ENCODE measurements around the gene SPDYE3. TPM values are rescaled to one million over a fixed set of nuclear protein-coding genes. Genes with fewer than 3 reads are reported as not detected.
"Not testable (repeated sequence)": the region's sequence is repeated elsewhere in the genome, so short reads cannot be mapped to it uniquely, and the experiment has no call there.

Gene SPDYE3
- total RNA-seq, 6 experiments from 2014 or later = not detected

- no peak for DNase-seq
- Mint-ChIP-seq H3K27ac (no peak overlapping the region), H3K4me3 (no peak overlapping the region), H3K9me3 (no peaks in the 10 kb centered on the region), H3K4me1 (ENCODE audit: low read depth) (peaks cover 4% of the 10 kb centered on the region), H3K36me3 (ENCODE audit: low read depth) (peaks cover 18% of the 10 kb centered on the region), H3K27me3 (ENCODE audit: insufficient read depth) (peaks cover 2% of the 10 kb centered on the region; the same call in 1 of the 2 replicates)
- TF ChIP-seq CTCF (IDR thresholded peaks at IDR 0.05) = no peak
Measured at GRCh38 chr7:100349757-100350156, 42.3 kb downstream of the SPDYE3 start.

DNA sequence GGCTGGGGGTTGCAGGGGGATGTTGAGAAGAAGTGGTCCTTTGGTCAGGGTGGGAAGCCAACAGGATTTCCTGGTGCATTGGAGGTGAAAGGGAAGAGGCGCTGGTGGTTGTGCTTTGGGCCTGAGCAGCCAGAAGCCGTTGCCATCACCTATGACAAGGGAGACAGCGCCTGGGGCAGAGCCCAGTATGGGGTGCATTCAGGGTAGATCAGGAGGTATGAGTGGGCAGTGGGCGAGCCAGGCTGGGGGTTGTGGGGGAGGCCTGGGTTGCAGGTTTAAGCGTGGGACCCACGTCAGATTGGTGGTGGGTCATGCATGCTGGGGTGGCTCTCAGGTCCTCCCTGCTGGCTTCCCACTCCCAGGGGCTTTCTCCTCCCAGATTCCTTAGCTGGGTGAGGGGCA is 44.2 kb downstream of the SPDYE3 start:
- H3K4me1 Mint-ChIP-seq (ENCODE audit: low read depth) = no peaks in the 10 kb centered on the region
- H3K9me3 Mint-ChIP-seq = no peaks in the 10 kb centered on the region
- peaks cover 12% of the 10 kb centered on the region; the same call in 1 of the 2 replicates for H3K36me3 Mint-ChIP-seq (ENCODE audit: low read depth)
- no peak overlapping the region for H3K4me3 Mint-ChIP-seq
- TF ChIP-seq CTCF (IDR thresholded peaks at IDR 0.05) = no peak
- H3K27ac Mint-ChIP-seq = no peak overlapping the region
- peaks cover 2% of the 10 kb centered on the region; the same call in 1 of the 2 replicates for H3K27me3 Mint-ChIP-seq (ENCODE audit: insufficient read depth)
- no peak for DNase-seq

DNA sequence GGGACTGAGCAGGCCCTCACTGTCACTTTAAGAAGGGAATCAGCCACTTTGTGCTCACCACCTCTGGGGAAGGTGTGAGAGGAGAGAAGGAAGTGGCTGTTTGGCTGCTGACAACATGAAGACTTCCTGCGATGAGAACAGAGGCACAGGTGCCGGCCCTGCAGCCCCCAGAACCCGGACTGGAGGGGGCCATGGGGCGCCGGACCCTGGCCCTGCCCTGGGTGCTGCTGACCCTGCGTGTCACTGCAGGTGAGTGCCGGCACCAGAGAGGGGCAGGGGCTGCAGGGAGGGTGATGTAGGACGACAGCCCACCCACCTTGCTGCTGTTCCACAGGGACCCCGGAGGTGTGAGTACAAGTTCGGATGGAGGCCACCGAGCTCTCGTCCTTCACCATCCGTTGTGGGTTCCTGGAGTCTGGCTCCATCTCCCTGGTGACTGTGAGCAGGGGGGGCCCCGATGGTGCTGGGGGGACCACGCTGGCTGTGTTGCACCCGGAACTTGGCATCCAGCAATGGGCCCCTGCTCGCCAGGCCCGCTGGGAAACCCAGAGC is 44.8 kb downstream of the SPDYE3 start:
- not testable (repeated sequence) for H3K27me3 Mint-ChIP-seq (ENCODE audit: insufficient read depth); H3K36me3 Mint-ChIP-seq (ENCODE audit: low read depth); H3K4me1 Mint-ChIP-seq (ENCODE audit: low read depth); DNase-seq; H3K4me3 Mint-ChIP-seq; H3K27ac Mint-ChIP-seq; H3K9me3 Mint-ChIP-seq

GRCh38 chr7:100352984-100353684 is 45.6 kb downstream of the SPDYE3 start:
- H3K9me3 Mint-ChIP-seq = no peaks in the 10 kb centered on the region
- no peak overlapping the region for H3K27ac Mint-ChIP-seq
- no peaks in the 10 kb centered on the region for H3K4me1 Mint-ChIP-seq (ENCODE audit: low read depth)
- peaks cover 5% of the 10 kb centered on the region; the same call in 1 of the 2 replicates for H3K36me3 Mint-ChIP-seq (ENCODE audit: low read depth)
- TF ChIP-seq CTCF (IDR thresholded peaks at IDR 0.05) = no peak
- peaks cover 2% of the 10 kb centered on the region; the same call in 1 of the 2 replicates for H3K27me3 Mint-ChIP-seq (ENCODE audit: insufficient read depth)
- H3K4me3 Mint-ChIP-seq = no peak overlapping the region
- no peak for DNase-seq

DNA sequence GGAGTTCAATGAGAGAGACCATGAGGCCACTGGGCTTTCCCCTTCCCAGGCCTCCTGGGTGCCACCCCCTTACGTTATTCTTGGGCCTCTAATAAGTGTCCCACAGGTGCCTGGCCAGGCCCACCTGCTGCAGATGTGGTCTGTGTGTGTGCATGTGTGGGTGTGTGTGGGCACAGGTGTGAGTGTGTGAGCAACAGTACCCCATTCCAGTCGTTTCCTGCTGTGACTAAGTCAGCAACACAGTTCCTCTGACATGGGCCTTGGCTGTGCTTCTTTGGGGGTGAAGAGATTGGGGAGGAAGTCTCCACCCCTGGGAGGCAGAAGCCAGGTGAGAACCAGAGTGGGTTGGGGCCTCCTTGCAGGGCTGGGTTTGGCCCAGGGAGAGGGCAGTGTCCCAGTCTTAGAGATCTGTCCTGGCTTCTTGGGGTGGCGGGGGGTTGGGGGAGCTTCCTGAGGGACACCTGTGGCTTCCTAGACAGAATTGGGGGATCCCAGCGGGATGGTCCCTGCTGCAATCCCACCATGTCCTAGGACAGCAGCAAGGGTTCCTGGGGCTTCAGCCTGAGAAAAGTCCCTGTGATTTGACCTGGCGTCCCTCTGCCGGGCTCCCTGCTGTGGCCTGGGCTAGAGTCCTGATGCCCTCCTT is 46.3 kb downstream of the SPDYE3 start:
- no peak for DNase-seq
- Mint-ChIP-seq H3K27ac (no peak overlapping the region), H3K27me3 (ENCODE audit: insufficient read depth) (peaks cover 2% of the 10 kb centered on the region; the same call in 1 of the 2 replicates), H3K9me3 (no peaks in the 10 kb centered on the region), H3K36me3 (ENCODE audit: low read depth) (peaks cover 5% of the 10 kb centered on the region; the same call in 1 of the 2 replicates), H3K4me1 (ENCODE audit: low read depth) (no peaks in the 10 kb centered on the region), H3K4me3 (no peak overlapping the region)
- no peak for TF ChIP-seq CTCF (IDR thresholded peaks at IDR 0.05)

Data from HFFc6 (cell line).